WTC11 (cell line): ENCODE data around the gene PHLDB2. TPM values are rescaled to one million over a fixed set of nuclear protein-coding genes. Genes with fewer than 3 reads are reported as not detected.

Experiments
- ATAC-seq: fragments of 200-7000 bp; cut with Tn5 transposase; 2 replicates; pipeline ENCODE4 v1.10.0; 2021; ENCODE audit warnings: mild to moderate bottlenecking, moderate library complexity
- CTCF ChIA-PET: fragments of 300-600 bp; sonication (Branson Sonifier 250); formaldehyde crosslinking; loops from one replicate; lab custom pipeline; 2021; ENCODE audit warnings: antibody characterized with exemption; lab: Charles Lee
- POLR2A ChIA-PET: fragments of 350-600 bp; sonication (Branson Sonifier 250); formaldehyde crosslinking; loops from one replicate; lab custom pipeline; 2021; ENCODE audit warnings: antibody characterized with exemption; lab: Charles Lee
- DNase-seq: peaks from one replicate; pipeline ENCODE4 v3.0.0; 2021; ENCODE audit warnings: low spot score
- H3K27ac Mint-ChIP-seq: 2 replicates; pipeline ENCODE4 v1.8.0; 2021; ENCODE audit warnings: mixed read lengths
- H3K27me3 Mint-ChIP-seq: 2 replicates; pipeline ENCODE4 v1.8.0; 2021; ENCODE audit warnings: low read depth, mild to moderate bottlenecking, moderate library complexity, mixed read lengths
- H3K36me3 Mint-ChIP-seq: 2 replicates; pipeline ENCODE4 v1.8.0; 2021; ENCODE audit warnings: mixed read lengths
- H3K4me1 Mint-ChIP-seq: 2 replicates; pipeline ENCODE4 v1.8.0; 2022; ENCODE audit warnings: mixed read lengths
- H3K4me3 Mint-ChIP-seq: 2 replicates; pipeline ENCODE4 v1.8.0; 2021; ENCODE audit warnings: mild to moderate bottlenecking, moderate library complexity, mixed read lengths
- H3K9me3 Mint-ChIP-seq: 2 replicates; pipeline ENCODE4 v1.8.0; 2021; ENCODE audit warnings: mixed read lengths
- ELF4 ChIP-seq: sonication (generic); formaldehyde crosslinking; IDR thresholded peaks from 2 replicates; pipeline ENCODE4 v1.8.1; 2022; ENCODE audit warnings: low read depth, mild to moderate bottlenecking, moderate library complexity, missing genetic modification reagents
- FOXJ3 ChIP-seq: sonication (generic); formaldehyde crosslinking; IDR thresholded peaks from 2 replicates; pipeline ENCODE4 v1.9.0; 2021; ENCODE audit warnings: missing genetic modification reagents, mild to moderate bottlenecking, borderline replicate concordance
- FOXP1 ChIP-seq: sonication (generic); formaldehyde crosslinking; IDR thresholded peaks from 2 replicates; pipeline ENCODE4 v1.8.0; 2022; ENCODE audit warnings: missing genetic modification reagents, mild to moderate bottlenecking, moderate library complexity, borderline replicate concordance
- NFYB ChIP-seq: sonication (generic); formaldehyde crosslinking; conservative IDR thresholded peaks from 2 replicates; pipeline ENCODE4 v1.8.0; 2022; ENCODE audit warnings: low read depth, missing genetic modification reagents
- NR1H2 ChIP-seq: sonication (generic); formaldehyde crosslinking; IDR thresholded peaks from 2 replicates; pipeline ENCODE4 v1.9.0; 2021; ENCODE audit warnings: mild to moderate bottlenecking, moderate library complexity, missing genetic modification reagents
- SMAD4 ChIP-seq: sonication (generic); formaldehyde crosslinking; IDR thresholded peaks from 2 replicates; pipeline ENCODE4 v1.8.0; 2022; ENCODE audit warnings: mild to moderate bottlenecking, missing genetic modification reagents
- SOX15 ChIP-seq: fragments of 250-450 bp; sonication (Bioruptor Pico); IDR thresholded peaks from 2 replicates; pipeline ENCODE4 v1.9.0; 2021; ENCODE audit warnings: mild to moderate bottlenecking
- TEAD1 ChIP-seq: sonication (generic); formaldehyde crosslinking; IDR thresholded peaks from 2 replicates; pipeline ENCODE4 v1.8.0; 2022; ENCODE audit warnings: mild to moderate bottlenecking, missing genetic modification reagents
- TEAD4 ChIP-seq: sonication (generic); formaldehyde crosslinking; IDR thresholded peaks from 2 replicates; pipeline ENCODE4 v1.8.0; 2022; ENCODE audit warnings: mild to moderate bottlenecking, missing genetic modification reagents
- ZNF232 ChIP-seq: sonication (generic); formaldehyde crosslinking; IDR thresholded peaks from 2 replicates; pipeline ENCODE4 v1.8.0; 2022; ENCODE audit warnings: mild to moderate bottlenecking, missing genetic modification reagents
- ZNF423 ChIP-seq: fragments of 250-450 bp; sonication (Bioruptor Pico); IDR thresholded peaks from 2 replicates; pipeline ENCODE4 v2.1.2; 2022; ENCODE audit warnings: mild to moderate bottlenecking, moderate library complexity
- ZNF671 ChIP-seq: fragments of 250-450 bp; sonication (Bioruptor Pico); IDR thresholded peaks from 2 replicates; pipeline ENCODE4 v1.8.0; 2021; ENCODE audit warnings: mild to moderate bottlenecking
- total RNA-seq: library from RNA; stranded (reverse); gene quantifications from 3 replicates; pipeline ENCODE4 v1.2.3, GENCODE V29; 2021
- TF ChIP-seq, protein P1 (sequence below): sonication (generic); formaldehyde crosslinking; IDR thresholded peaks from 2 replicates; pipeline ENCODE4 v1.8.0; 2022; ENCODE audit warnings: missing genetic modification reagents
- TF ChIP-seq, protein P2 (sequence below): sonication (generic); formaldehyde crosslinking; conservative IDR thresholded peaks from 2 replicates; pipeline ENCODE4 v1.8.1; 2022; ENCODE audit warnings: mild to moderate bottlenecking, missing genetic modification reagents
- TF ChIP-seq, protein P3 (sequence below): fragments of 250-450 bp; sonication (Bioruptor Pico); IDR thresholded peaks from 2 replicates; pipeline ENCODE4 v1.8.0; 2021; ENCODE audit warnings: mild to moderate bottlenecking
- TF ChIP-seq, protein P4 (sequence below): sonication (generic); formaldehyde crosslinking; IDR thresholded peaks from 2 replicates; pipeline ENCODE4 v1.8.0; 2022; ENCODE audit warnings: mild to moderate bottlenecking, missing genetic modification reagents
- TF ChIP-seq, protein P5 (sequence below): sonication (generic); formaldehyde crosslinking; IDR thresholded peaks from 2 replicates; pipeline ENCODE4 v1.8.1; 2022; ENCODE audit warnings: mild to moderate bottlenecking, missing genetic modification reagents, moderate library complexity, borderline replicate concordance
- TF ChIP-seq, protein P6 (sequence below): sonication (generic); formaldehyde crosslinking; IDR thresholded peaks from 2 replicates; pipeline ENCODE4 v1.8.1; 2022; ENCODE audit warnings: missing genetic modification reagents, borderline replicate concordance
- TF ChIP-seq, protein P7 (sequence below): sonication (generic); formaldehyde crosslinking; IDR thresholded peaks from 2 replicates; pipeline ENCODE4 v1.8.0; 2023; ENCODE audit warnings: missing genetic modification reagents
- TF ChIP-seq, protein P8 (sequence below): fragments of 250-450 bp; sonication (Bioruptor Pico); IDR thresholded peaks from 2 replicates; pipeline ENCODE4 v1.9.0; 2021; ENCODE audit warnings: mild to moderate bottlenecking

Gene PHLDB2
- total RNA-seq, 1 experiment from 2014 or later: 40.3 TPM

DNA sequence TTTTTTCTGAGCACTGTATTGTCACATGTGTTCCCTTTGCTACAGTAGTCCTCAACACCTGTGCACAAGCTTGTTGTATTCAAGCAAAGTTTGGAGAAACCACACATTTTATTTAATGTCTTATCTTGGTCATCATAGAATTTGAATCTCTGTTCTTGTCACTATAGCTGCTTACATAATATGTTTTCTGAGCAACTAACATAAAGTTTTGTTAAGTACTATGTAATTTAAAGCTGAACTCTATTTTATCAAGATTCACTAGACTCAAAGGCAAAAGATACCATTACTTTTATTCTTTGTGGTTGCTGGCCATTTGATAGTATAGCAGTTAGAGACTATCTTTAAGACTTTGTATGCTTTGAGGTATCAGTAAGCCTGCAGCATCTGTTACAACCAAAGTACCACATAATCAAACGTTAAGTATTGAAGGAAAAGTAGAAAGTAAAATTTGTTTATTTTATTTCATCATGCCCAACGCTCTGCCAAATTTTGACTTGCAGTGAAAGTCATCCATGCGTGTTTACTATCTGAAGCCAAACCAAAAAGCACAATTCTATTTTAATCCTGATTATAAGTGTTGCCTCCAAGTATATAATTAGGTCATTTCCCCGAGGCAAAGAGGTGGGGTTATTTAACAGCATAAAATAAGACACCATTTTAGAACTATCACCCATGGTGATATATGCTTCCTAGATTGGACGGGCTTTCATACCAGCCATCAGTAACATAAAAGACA is 109.4 kb downstream of the PHLDB2 start (continued):
- TF ChIP-seq, protein P1, sequence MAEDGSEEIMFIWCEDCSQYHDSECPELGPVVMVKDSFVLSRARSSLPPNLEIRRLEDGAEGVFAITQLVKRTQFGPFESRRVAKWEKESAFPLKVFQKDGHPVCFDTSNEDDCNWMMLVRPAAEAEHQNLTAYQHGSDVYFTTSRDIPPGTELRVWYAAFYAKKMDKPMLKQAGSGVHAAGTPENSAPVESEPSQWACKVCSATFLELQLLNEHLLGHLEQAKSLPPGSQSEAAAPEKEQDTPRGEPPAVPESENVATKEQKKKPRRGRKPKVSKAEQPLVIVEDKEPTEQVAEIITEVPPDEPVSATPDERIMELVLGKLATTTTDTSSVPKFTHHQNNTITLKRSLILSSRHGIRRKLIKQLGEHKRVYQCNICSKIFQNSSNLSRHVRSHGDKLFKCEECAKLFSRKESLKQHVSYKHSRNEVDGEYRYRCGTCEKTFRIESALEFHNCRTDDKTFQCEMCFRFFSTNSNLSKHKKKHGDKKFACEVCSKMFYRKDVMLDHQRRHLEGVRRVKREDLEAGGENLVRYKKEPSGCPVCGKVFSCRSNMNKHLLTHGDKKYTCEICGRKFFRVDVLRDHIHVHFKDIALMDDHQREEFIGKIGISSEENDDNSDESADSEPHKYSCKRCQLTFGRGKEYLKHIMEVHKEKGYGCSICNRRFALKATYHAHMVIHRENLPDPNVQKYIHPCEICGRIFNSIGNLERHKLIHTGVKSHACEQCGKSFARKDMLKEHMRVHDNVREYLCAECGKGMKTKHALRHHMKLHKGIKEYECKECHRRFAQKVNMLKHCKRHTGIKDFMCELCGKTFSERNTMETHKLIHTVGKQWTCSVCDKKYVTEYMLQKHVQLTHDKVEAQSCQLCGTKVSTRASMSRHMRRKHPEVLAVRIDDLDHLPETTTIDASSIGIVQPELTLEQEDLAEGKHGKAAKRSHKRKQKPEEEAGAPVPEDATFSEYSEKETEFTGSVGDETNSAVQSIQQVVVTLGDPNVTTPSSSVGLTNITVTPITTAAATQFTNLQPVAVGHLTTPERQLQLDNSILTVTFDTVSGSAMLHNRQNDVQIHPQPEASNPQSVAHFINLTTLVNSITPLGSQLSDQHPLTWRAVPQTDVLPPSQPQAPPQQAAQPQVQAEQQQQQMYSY (CRISPR knock-in tag): no peak
- TF ChIP-seq FOXJ3 (no peak), NR1H2 (CRISPR knock-in tag) (no peak)

DNA sequence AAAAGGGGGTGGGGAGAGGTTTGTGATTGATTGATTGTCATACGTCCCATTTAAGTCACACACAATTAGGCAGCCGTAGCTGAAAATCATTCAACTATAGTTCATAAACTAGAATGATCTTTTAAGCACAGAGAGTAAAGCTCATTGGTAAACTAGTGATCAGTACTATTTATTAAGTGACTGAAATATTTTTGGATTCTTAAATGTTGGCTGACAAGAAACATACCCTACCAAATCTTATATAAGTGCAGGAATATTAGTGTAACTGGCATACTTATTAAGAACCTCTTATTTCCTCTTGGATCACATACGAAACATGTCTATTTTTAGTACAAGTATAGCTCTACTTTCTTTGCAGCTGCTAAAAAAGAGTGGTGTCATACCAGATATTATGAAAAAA is 111.3 kb downstream of the PHLDB2 start:
- POLR2A ChIA-PET: no interaction called here
- DNase-seq (no peak), ATAC-seq (no peak)
- Mint-ChIP-seq H3K4me3 (no peak overlapping the region), H3K4me1 (peaks cover 9% of the 10 kb centered on the region), H3K27me3 (no peaks in the 10 kb centered on the region), H3K27ac (no peak overlapping the region), H3K36me3 (peaks cover 7% of the 10 kb centered on the region), H3K9me3 (no peaks in the 10 kb centered on the region)
- CTCF ChIA-PET: interaction anchor here (0.7 to 1.8 kb wide), 2 partner anchors 19 to 43 kb away, joined by 3 to 11 read pairs; no protein-coding TSS in a partner anchor
- TF ChIP-seq NFYB (CRISPR knock-in tag): no peak
- TF ChIP-seq ZNF671: no peak
- no peak for TF ChIP-seq FOXP1
- TF ChIP-seq SMAD4 (CRISPR knock-in tag): no peak
- TF ChIP-seq, protein P2, sequence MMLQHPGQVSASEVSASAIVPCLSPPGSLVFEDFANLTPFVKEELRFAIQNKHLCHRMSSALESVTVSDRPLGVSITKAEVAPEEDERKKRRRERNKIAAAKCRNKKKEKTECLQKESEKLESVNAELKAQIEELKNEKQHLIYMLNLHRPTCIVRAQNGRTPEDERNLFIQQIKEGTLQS (CRISPR knock-in tag): no peak
- TF ChIP-seq, protein P3, sequence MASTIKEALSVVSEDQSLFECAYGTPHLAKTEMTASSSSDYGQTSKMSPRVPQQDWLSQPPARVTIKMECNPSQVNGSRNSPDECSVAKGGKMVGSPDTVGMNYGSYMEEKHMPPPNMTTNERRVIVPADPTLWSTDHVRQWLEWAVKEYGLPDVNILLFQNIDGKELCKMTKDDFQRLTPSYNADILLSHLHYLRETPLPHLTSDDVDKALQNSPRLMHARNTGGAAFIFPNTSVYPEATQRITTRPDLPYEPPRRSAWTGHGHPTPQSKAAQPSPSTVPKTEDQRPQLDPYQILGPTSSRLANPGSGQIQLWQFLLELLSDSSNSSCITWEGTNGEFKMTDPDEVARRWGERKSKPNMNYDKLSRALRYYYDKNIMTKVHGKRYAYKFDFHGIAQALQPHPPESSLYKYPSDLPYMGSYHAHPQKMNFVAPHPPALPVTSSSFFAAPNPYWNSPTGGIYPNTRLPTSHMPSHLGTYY (CRISPR knock-in tag): no peak

DNA sequence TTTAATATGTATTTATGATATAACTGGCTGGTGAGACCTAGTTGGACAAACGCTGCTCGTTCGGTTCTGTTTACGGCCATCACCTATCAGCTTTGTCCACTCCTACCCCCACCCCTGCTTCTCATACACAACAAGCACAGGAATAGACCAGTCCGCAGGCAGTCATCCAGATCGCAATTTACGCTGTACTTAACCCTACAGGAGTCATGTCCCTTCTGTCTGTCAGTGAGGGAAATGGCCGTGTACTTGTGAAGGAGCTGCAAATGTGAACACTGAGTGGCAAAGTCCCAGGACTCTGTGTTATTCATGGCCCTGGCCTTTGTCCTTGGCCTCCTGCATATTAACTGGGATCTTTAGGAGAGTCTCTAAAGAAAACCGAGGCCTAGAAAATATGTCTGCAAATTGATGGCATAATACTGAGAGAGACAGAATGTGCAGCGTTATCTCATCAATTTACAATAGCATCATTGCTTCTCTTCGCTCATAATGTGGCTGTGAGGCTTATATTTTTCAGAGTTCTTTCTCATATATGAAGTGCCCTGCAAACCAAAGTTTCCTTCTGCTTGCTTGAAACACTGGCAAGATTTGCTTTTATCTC is 112.6 kb downstream of the PHLDB2 start:
- Mint-ChIP-seq H3K27ac (no peak overlapping the region), H3K36me3 (peaks cover 7% of the 10 kb centered on the region), H3K27me3 (no peaks in the 10 kb centered on the region), H3K9me3 (no peaks in the 10 kb centered on the region), H3K4me1 (peaks cover 9% of the 10 kb centered on the region), H3K4me3 (no peak overlapping the region)
- CTCF ChIA-PET: interaction anchor here (1.4 to 1.8 kb wide), 2 partner anchors 42 to 255 kb away, joined by 5 to 11 read pairs; no protein-coding TSS in a partner anchor
- ATAC-seq: peak; percentile 53
- POLR2A ChIA-PET: interaction anchor here (0.6 kb wide), 1 partner anchor 9 kb away, joined by 3 read pairs; no protein-coding TSS in a partner anchor
- no peak for DNase-seq
- TF ChIP-seq, protein P4, sequence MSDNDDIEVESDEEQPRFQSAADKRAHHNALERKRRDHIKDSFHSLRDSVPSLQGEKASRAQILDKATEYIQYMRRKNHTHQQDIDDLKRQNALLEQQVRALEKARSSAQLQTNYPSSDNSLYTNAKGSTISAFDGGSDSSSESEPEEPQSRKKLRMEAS (CRISPR knock-in tag): no peak
- TF ChIP-seq SOX15 (CRISPR knock-in tag) (no peak), TEAD1 (CRISPR knock-in tag) (no peak), TEAD4 (no peak), ELF4 (no peak), ZNF232 (no peak), ZNF423 (CRISPR knock-in tag) (no peak)
- TF ChIP-seq, protein P5, sequence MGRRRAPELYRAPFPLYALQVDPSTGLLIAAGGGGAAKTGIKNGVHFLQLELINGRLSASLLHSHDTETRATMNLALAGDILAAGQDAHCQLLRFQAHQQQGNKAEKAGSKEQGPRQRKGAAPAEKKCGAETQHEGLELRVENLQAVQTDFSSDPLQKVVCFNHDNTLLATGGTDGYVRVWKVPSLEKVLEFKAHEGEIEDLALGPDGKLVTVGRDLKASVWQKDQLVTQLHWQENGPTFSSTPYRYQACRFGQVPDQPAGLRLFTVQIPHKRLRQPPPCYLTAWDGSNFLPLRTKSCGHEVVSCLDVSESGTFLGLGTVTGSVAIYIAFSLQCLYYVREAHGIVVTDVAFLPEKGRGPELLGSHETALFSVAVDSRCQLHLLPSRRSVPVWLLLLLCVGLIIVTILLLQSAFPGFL: no peak
- TF ChIP-seq, protein P6, sequence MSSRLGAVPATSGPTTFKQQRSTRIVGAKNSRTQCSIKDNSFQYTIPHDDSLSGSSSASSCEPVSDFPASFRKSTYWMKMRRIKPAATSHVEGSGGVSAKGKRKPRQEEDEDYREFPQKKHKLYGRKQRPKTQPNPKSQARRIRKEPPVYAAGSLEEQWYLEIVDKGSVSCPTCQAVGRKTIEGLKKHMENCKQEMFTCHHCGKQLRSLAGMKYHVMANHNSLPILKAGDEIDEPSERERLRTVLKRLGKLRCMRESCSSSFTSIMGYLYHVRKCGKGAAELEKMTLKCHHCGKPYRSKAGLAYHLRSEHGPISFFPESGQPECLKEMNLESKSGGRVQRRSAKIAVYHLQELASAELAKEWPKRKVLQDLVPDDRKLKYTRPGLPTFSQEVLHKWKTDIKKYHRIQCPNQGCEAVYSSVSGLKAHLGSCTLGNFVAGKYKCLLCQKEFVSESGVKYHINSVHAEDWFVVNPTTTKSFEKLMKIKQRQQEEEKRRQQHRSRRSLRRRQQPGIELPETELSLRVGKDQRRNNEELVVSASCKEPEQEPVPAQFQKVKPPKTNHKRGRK (CRISPR knock-in tag): no peak
- TF ChIP-seq, protein P7, sequence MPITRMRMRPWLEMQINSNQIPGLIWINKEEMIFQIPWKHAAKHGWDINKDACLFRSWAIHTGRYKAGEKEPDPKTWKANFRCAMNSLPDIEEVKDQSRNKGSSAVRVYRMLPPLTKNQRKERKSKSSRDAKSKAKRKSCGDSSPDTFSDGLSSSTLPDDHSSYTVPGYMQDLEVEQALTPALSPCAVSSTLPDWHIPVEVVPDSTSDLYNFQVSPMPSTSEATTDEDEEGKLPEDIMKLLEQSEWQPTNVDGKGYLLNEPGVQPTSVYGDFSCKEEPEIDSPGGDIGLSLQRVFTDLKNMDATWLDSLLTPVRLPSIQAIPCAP: no peak
- TF ChIP-seq, protein P8, sequence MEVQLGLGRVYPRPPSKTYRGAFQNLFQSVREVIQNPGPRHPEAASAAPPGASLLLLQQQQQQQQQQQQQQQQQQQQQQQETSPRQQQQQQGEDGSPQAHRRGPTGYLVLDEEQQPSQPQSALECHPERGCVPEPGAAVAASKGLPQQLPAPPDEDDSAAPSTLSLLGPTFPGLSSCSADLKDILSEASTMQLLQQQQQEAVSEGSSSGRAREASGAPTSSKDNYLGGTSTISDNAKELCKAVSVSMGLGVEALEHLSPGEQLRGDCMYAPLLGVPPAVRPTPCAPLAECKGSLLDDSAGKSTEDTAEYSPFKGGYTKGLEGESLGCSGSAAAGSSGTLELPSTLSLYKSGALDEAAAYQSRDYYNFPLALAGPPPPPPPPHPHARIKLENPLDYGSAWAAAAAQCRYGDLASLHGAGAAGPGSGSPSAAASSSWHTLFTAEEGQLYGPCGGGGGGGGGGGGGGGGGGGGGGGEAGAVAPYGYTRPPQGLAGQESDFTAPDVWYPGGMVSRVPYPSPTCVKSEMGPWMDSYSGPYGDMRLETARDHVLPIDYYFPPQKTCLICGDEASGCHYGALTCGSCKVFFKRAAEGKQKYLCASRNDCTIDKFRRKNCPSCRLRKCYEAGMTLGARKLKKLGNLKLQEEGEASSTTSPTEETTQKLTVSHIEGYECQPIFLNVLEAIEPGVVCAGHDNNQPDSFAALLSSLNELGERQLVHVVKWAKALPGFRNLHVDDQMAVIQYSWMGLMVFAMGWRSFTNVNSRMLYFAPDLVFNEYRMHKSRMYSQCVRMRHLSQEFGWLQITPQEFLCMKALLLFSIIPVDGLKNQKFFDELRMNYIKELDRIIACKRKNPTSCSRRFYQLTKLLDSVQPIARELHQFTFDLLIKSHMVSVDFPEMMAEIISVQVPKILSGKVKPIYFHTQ (CRISPR knock-in tag): no peak
